ENCODE data around the gene PASK. TPM values are rescaled to one million over a fixed set of nuclear protein-coding genes. Genes with fewer than 3 reads are reported as not detected.

Gene PASK
- total RNA-seq, 2 experiments from 2014 or later = 73.6 to 73.8 TPM

- ChIA-PET POLR2A (interaction anchor here (0.9 to 2.2 kb wide), 5 partner anchors 29 to 65 kb away, joined by 3 to 8 read pairs (median 6); no protein-coding TSS in a partner anchor), CTCF (interaction anchor here (0.8 to 2.0 kb wide), 8 partner anchors 38 to 293 kb away, joined by 3 to 9 read pairs (median 4); no protein-coding TSS in a partner anchor)
These were observed 1.6 kb upstream of the PASK start for GRCh38 chr2:241150660-241151530.

- ChIA-PET POLR2A (interaction anchor here (0.6 to 2.2 kb wide), 8 partner anchors 24 to 108 kb away, joined by 3 to 8 read pairs (median 4); partner anchors contain the start of gene MTERF4), CTCF (interaction anchor here (0.6 to 2.0 kb wide), 8 partner anchors 37 to 694 kb away, joined by 3 to 9 read pairs (median 4); no protein-coding TSS in a partner anchor)
These were observed 820 bp upstream of the PASK start, which contains the start of gene PPP1R7 for GRCh38 chr2:241149925-241150659. PPP1R7 (plus strand) TSS chr2:241150467; CDS start chr2:241150496, 29 bp downstream.

GRCh38 chr2:241149675-241149924, 328 bp upstream of the PASK start:
- ChIA-PET POLR2A (interaction anchor here (0.6 to 2.2 kb wide), 7 partner anchors 23 to 108 kb away, joined by 3 to 8 read pairs (median 6); partner anchors contain the start of gene MTERF4), CTCF (interaction anchor here (0.6 to 2.0 kb wide), 5 partner anchors 37 to 695 kb away, joined by 3 to 9 read pairs (median 4); no protein-coding TSS in a partner anchor)

GRCh38 chr2:241148239-241148638, 1.0 kb downstream of the PASK start:
- POLR2A ChIA-PET = no interaction called here
- CTCF ChIA-PET = no interaction called here

GRCh38 chr2:241147336-241147735, 1.9 kb downstream of the PASK start:
- ChIA-PET POLR2A (no interaction called here), CTCF (interaction anchor here (1.0 kb wide), 1 partner anchor 69 kb away, joined by 5 read pairs; no protein-coding TSS in a partner anchor)

GRCh38 chr2:241146286-241146685, 3.0 kb downstream of the PASK start:
- CTCF ChIA-PET = interaction anchor here (1.0 kb wide), 1 partner anchor 68 kb away, joined by 5 read pairs; no protein-coding TSS in a partner anchor
- POLR2A ChIA-PET = no interaction called here

- POLR2A ChIA-PET = no interaction called here
- CTCF ChIA-PET = interaction anchor here (0.9 kb wide), 1 partner anchor 19 kb away, joined by 3 read pairs; no protein-coding TSS in a partner anchor
These were observed 6.7 kb downstream of the PASK start for GRCh38 chr2:241142593-241142992.

- CTCF ChIA-PET = no interaction called here
- POLR2A ChIA-PET = no interaction called here
These were observed 7.2 kb downstream of the PASK start for GRCh38 chr2:241142063-241142462.

- CTCF ChIA-PET = no interaction called here
These were observed 8.0 kb downstream of the PASK start for GRCh38 chr2:241141214-241141770.

GRCh38 chr2:241140445-241140840, 8.8 kb downstream of the PASK start:
- CTCF ChIA-PET = no interaction called here

More at GRCh38 chr2:241141214-241141770, 8.0 kb downstream of the PASK start:
- POLR2A ChIA-PET = no interaction called here

GRCh38 chr2:241139531-241140444, 9.5 kb downstream of the PASK start:
- ChIA-PET CTCF (no interaction called here), POLR2A (no interaction called here)

More at GRCh38 chr2:241140445-241140840, 8.8 kb downstream of the PASK start:
- POLR2A ChIA-PET = no interaction called here

GRCh38 chr2:241138471-241138870, 10.8 kb downstream of the PASK start:
- ChIA-PET CTCF (no interaction called here), POLR2A (no interaction called here)

GRCh38 chr2:241137276-241138190, 11.7 kb downstream of the PASK start:
- CTCF ChIA-PET = no interaction called here
- POLR2A ChIA-PET = no interaction called here

GRCh38 chr2:241136661-241137260, 12.5 kb downstream of the PASK start:
- CTCF ChIA-PET = no interaction called here
- POLR2A ChIA-PET = no interaction called here

GRCh38 chr2:241136191-241136590, 13.1 kb downstream of the PASK start:
- ChIA-PET POLR2A (no interaction called here), CTCF (no interaction called here)

- CTCF ChIA-PET = no interaction called here
- POLR2A ChIA-PET = no interaction called here
These were observed 13.5 kb downstream of the PASK start for GRCh38 chr2:241135737-241136136.

- POLR2A ChIA-PET = no interaction called here
- CTCF ChIA-PET = no interaction called here
These were observed 14.6 kb downstream of the PASK start for GRCh38 chr2:241134711-241135110.

GRCh38 chr2:241133436-241133820, 15.8 kb downstream of the PASK start:
- ChIA-PET CTCF (no interaction called here), POLR2A (interaction anchor here (1.2 kb wide), 1 partner anchor 21 kb away, joined by 5 read pairs; no protein-coding TSS in a partner anchor)

All from activated CD8-positive, alpha-beta memory T cell treated with anti-CD3 and anti-CD28 coated beads for 36 hours (primary cell).